ENCODE measurements around the gene COL8A1. TPM values are rescaled to one million over a fixed set of nuclear protein-coding genes. Genes with fewer than 3 reads are reported as not detected.

The COL8A1 gene
- total RNA-seq, 1 donor from 2014 or later, result 5.6 TPM

DNA sequence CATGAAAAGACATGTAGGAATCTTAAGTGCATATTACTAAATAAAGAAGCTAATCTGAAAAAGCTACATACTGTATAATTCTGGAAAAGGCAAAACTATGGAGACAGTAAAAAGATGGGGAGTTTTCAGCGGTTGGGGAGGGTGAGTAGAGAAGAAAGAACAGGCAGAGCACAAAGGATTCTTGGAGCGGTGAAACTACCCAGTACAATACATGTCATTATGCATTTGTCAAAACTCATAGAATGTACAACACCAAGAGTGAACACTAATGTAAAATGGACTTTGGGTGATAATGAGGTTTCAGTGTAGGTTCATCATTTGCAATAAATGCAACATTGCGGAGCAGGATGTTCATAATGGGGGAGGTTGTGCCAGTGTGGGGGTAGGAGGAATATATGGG is 133.8 kb downstream of the COL8A1 start:
- Mint-ChIP-seq H3K4me1 (ENCODE audit: unreplicated experiment) (no peaks in the 10 kb centered on the region), H3K36me3 (ENCODE audit: low read depth, unreplicated experiment) (no peaks in the 10 kb centered on the region), H3K9me3 (ENCODE audit: unreplicated experiment) (no peaks in the 10 kb centered on the region), H3K27me3 (ENCODE audit: unreplicated experiment) (no peaks in the 10 kb centered on the region), H3K27ac (ENCODE audit: unreplicated experiment) (no peak overlapping the region), H3K4me3 (ENCODE audit: unreplicated experiment) (no peak overlapping the region)
- DNase-seq (ENCODE audit: low spot score), result no peak
- TF ChIP-seq, protein P1, sequence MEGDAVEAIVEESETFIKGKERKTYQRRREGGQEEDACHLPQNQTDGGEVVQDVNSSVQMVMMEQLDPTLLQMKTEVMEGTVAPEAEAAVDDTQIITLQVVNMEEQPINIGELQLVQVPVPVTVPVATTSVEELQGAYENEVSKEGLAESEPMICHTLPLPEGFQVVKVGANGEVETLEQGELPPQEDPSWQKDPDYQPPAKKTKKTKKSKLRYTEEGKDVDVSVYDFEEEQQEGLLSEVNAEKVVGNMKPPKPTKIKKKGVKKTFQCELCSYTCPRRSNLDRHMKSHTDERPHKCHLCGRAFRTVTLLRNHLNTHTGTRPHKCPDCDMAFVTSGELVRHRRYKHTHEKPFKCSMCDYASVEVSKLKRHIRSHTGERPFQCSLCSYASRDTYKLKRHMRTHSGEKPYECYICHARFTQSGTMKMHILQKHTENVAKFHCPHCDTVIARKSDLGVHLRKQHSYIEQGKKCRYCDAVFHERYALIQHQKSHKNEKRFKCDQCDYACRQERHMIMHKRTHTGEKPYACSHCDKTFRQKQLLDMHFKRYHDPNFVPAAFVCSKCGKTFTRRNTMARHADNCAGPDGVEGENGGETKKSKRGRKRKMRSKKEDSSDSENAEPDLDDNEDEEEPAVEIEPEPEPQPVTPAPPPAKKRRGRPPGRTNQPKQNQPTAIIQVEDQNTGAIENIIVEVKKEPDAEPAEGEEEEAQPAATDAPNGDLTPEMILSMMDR (IDR thresholded peaks at IDR 0.05; ENCODE audit: unreplicated experiment), result no peak

DNA sequence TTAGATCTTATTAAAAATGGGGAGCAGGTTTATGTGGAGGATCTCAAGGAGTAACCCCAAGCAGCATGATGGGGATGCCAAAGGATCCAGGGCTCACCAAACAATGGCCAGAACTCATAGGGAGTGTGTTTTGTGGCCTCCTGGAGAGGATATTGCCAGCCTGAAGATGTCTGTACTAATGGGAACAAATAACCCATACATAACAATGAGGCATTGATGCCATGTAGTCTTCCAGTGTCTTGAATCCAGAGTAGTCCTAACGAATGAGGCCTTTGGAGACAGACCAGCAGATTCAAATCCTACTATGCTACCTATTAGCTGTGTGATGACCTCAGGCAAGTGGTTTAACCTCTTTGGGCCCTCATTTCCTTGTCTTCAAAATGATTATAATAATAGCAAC is 134.3 kb downstream of the COL8A1 start:
- Mint-ChIP-seq H3K27ac (ENCODE audit: unreplicated experiment) (no peak overlapping the region), H3K4me1 (ENCODE audit: unreplicated experiment) (no peaks in the 10 kb centered on the region), H3K9me3 (ENCODE audit: unreplicated experiment) (no peaks in the 10 kb centered on the region), H3K36me3 (ENCODE audit: low read depth, unreplicated experiment) (no peaks in the 10 kb centered on the region), H3K4me3 (ENCODE audit: unreplicated experiment) (no peak overlapping the region), H3K27me3 (ENCODE audit: unreplicated experiment) (no peaks in the 10 kb centered on the region)
- DNase-seq (ENCODE audit: low spot score), result no peak
- TF ChIP-seq, protein P1 (IDR thresholded peaks at IDR 0.05; ENCODE audit: unreplicated experiment), result no peak

DNA sequence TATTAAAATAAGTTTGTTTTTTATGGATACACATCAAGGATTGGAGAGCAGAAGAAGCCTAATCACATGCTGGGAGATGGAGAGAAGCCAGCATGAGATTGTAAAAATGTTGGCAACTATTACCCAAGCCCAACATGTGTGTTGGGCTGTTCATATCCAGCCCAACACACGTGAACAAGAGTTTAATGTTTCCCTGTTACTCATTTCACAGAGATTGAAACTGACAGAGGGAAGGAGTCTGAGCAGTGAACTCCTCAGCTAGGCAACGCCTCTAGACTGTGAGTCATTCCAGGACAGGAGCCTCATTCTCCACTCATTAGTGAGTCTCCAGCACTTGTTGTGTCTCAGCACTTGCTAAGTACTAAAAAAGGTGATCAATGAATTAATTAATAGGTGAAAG is 136.1 kb downstream of the COL8A1 start:
- no peak for DNase-seq (ENCODE audit: low spot score)
- no peaks in the 10 kb centered on the region for H3K9me3 Mint-ChIP-seq (ENCODE audit: unreplicated experiment)
- H3K27ac Mint-ChIP-seq (ENCODE audit: unreplicated experiment), result no peak overlapping the region
- no peaks in the 10 kb centered on the region for H3K36me3 Mint-ChIP-seq (ENCODE audit: low read depth, unreplicated experiment)
- no peaks in the 10 kb centered on the region for H3K4me1 Mint-ChIP-seq (ENCODE audit: unreplicated experiment)
- TF ChIP-seq, protein P1 (IDR thresholded peaks at IDR 0.05; ENCODE audit: unreplicated experiment), result no peak
- no peak overlapping the region for H3K4me3 Mint-ChIP-seq (ENCODE audit: unreplicated experiment)
- no peaks in the 10 kb centered on the region for H3K27me3 Mint-ChIP-seq (ENCODE audit: unreplicated experiment)

DNA sequence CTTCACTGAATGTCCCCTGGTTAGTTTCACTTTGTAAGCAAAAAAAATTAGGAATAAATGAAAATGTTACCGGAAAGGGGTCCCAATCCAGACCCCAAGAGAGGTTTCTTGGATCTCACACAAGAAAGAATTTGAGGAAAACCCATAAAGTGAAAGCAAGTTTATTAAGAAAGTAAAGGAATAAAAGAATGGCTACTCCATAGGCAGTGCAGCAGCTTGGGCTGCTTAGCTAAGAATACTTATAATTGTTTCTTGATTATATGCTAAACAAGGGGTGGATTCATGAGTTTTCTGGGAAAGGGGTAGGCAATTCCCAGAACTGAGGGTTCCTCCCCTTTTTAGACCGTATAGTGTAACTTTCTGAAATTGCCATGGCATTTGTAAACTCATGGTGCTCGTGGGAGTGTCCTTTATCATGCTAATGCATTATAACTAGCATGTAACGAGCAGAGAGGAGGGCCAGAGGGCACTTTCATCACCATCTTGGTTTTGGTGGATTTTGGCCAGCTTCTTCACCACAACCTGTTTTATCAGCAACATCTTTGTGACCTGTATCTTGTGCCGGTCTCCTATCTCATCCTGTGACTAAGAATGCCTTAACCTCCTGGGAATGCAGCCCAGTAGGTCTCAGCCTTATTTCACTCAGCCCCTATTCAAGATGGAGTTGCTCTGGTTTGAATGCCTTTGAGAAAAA is 138.3 kb downstream of the COL8A1 start:
- Mint-ChIP-seq H3K4me1 (ENCODE audit: unreplicated experiment) (no peaks in the 10 kb centered on the region), H3K4me3 (ENCODE audit: unreplicated experiment) (no peak overlapping the region), H3K9me3 (ENCODE audit: unreplicated experiment) (no peaks in the 10 kb centered on the region), H3K27me3 (ENCODE audit: unreplicated experiment) (no peaks in the 10 kb centered on the region), H3K27ac (ENCODE audit: unreplicated experiment) (no peak overlapping the region), H3K36me3 (ENCODE audit: low read depth, unreplicated experiment) (no peaks in the 10 kb centered on the region)
- no peak for DNase-seq (ENCODE audit: low spot score)
- TF ChIP-seq, protein P1 (IDR thresholded peaks at IDR 0.05; ENCODE audit: unreplicated experiment), result no peak

DNA sequence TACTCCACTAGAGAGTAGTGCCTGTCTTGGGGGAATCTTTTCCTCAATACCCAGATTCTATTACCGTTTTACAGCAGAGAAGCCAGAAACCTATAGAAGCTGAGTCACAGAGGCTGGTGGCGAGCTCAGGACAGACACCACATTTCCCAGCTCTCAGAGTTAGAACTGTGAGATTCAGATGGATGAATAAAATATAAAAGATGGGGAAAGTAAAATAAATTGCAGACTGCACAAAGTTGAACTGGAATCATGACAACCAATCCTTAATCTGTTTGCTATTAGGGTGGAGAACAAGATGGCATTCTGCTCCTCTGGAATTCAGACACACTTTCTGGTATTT is 138.8 kb downstream of the COL8A1 start:
- DNase-seq (ENCODE audit: low spot score), result no peak
- TF ChIP-seq, protein P1 (IDR thresholded peaks at IDR 0.05; ENCODE audit: unreplicated experiment), result no peak
- Mint-ChIP-seq H3K4me3 (ENCODE audit: unreplicated experiment) (no peak overlapping the region), H3K9me3 (ENCODE audit: unreplicated experiment) (no peaks in the 10 kb centered on the region), H3K4me1 (ENCODE audit: unreplicated experiment) (no peaks in the 10 kb centered on the region), H3K27me3 (ENCODE audit: unreplicated experiment) (no peaks in the 10 kb centered on the region), H3K36me3 (ENCODE audit: low read depth, unreplicated experiment) (no peaks in the 10 kb centered on the region), H3K27ac (ENCODE audit: unreplicated experiment) (no peak overlapping the region)

Measured in endothelial cell (in vitro differentiated cells).